MG63 (cell line): Measurements from ENCODE around the gene HDC. TPM values are rescaled to one million over a fixed set of nuclear protein-coding genes. Genes with fewer than 3 reads are reported as not detected.

Experiments
- DNase-seq: peaks from one replicate; pipeline ENCODE4 v3.0.0-alpha.2; 2020
- H3K27me3 ChIP-seq: fragments of 250-450 bp; sonication (Bioruptor Pico); 2 replicates; pipeline ENCODE4 v1.5.1; 2020; ENCODE audit warnings: mild to moderate bottlenecking, moderate library complexity
- H3K36me3 ChIP-seq: fragments of 250-450 bp; sonication (Bioruptor Pico); 2 replicates; pipeline ENCODE4 v1.5.1; 2020; ENCODE audit warnings: mild to moderate bottlenecking, moderate library complexity
- H3K4me3 ChIP-seq: fragments of 250-450 bp; sonication (Bioruptor Pico); 2 replicates; pipeline ENCODE4 v1.5.1; 2020; ENCODE audit warnings: mild to moderate bottlenecking, moderate library complexity
- H3K9me3 ChIP-seq: fragments of 250-450 bp; sonication (Bioruptor Pico); 2 replicates; pipeline ENCODE4 v1.5.1; 2020; ENCODE audit warnings: mild to moderate bottlenecking, moderate library complexity
- total RNA-seq: library from RNA; depleted of rRNA; stranded (reverse); fragments of >200 nt; shearing (Covaris generic); gene quantifications from 2 replicates; pipeline ENCODE4 v1.2.3, GENCODE V29; 2014; ENCODE audit warnings: low replicate concordance; rRNA removed

The HDC gene
- total RNA-seq, 1 experiment from 2014 or later: not detected

DNA sequence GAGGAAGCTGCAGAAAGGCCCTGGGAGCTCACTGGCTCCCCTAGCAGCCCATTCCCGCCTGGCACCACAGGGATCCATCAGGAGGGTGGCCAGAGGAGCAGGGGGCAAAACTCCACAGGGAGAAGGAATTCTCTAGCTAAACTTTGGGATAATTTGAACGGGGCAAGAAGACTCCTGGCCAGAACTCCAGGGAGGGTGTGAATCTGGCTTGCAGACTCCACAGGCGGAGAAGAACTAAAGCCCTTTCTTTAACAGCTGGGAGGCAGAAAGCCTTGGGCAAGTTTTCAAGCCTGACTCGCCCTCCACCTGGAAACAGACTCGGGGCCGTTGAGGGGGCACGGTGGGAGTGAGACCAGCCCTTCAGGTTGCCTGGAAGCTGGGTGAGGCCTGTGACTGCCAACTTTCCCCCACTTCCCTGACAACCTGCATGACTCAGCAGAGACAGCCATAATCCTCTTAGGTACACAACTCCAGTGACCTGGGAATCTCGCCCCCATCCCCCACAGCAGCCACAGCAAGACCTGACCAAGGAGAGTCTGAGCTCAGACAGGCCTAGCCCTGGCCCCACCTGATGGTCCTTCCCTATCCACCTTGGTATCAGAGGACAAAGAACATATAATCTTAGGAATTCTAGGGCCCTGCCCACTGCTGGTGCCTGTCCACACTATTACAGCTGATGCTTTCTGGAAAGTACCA, 54.9 kb downstream of the HDC start:
- H3K4me3 ChIP-seq: no peak overlapping the region
- no peaks in the 10 kb centered on the region for H3K36me3 ChIP-seq
- no peak for DNase-seq
- H3K9me3 ChIP-seq: 0 out of 2 replicates have a peak, but pooled peaks cover 5% of the 10 kb centered on the region
- H3K27me3 ChIP-seq: 0 out of 2 replicates have a peak, but pooled peaks cover 3% of the 10 kb centered on the region

- Histone ChIP-seq H3K9me3 (0 out of 2 replicates have a peak, but pooled peaks cover 5% of the 10 kb centered on the region), H3K27me3 (no peaks in the 10 kb centered on the region), H3K36me3 (no peaks in the 10 kb centered on the region), H3K4me3 (no peak overlapping the region)
- DNase-seq: no peak
These were observed 55.7 kb downstream of the HDC start for GRCh38 chr15:50209809-50210208.

GRCh38 chr15:50206020-50206419, 59.5 kb downstream of the HDC start:
- no peaks in the 10 kb centered on the region; the same call in 1 of the 2 replicates for H3K27me3 ChIP-seq
- DNase-seq: no peak
- no peaks in the 10 kb centered on the region for H3K9me3 ChIP-seq
- no peak overlapping the region for H3K4me3 ChIP-seq
- no peaks in the 10 kb centered on the region for H3K36me3 ChIP-seq

DNA sequence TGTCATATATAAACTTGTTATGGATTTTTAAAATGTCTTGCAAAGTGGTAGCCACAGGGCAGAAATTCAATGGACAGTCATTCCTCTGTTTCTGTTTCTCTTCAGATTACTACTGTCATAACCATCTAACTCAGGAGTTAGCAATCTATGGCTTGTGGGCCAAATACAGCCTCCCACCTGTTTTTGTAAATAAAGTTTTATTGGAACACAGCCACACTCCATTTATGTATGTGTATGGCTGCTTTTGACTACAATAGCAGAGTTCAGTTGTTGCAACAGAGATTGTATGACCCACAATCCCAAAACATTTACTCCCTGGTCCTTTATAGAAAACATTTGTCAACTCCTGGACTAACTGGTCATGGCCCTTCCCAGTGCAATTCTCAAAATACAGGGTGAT, 63.5 kb downstream of the HDC start:
- H3K36me3 ChIP-seq: no peaks in the 10 kb centered on the region
- no peak overlapping the region for H3K4me3 ChIP-seq
- DNase-seq: no peak
- no peaks in the 10 kb centered on the region for H3K9me3 ChIP-seq
- H3K27me3 ChIP-seq: no peaks in the 10 kb centered on the region; the same call in 1 of the 2 replicates

DNA sequence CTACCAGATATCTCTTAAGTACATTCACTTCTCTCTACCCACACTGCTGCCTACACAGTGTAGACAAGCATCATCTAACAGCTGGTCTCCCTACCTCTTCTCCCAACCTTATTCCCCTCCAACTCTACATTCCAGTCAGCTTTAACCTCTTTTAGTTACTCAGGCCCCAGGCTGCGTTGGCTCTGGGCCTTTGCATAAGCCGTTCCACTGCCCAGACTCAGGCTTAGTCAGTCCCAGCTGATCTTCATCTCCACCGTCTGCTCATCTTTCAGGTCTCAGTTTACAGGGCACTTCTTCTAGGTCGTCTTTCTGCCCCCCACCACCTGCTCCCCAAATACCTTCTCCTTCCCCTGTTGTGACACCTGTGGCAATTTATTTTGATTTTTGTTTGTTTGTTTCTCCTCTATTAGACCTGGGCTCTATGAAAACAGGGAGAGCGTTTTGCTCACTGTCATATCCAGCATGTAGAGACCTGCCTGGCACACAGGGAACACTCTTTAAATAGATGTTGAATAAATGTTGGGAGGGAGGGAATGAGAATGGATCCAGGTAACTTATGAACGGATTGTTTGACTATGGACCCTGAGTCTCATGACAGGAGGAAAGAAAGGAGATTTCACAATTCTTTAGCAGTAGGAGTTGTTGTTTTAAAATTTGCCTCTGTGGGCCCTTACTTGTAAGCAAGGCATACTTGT, 72.5 kb downstream of the HDC start:
- H3K9me3 ChIP-seq: no peaks in the 10 kb centered on the region
- H3K36me3 ChIP-seq: no peaks in the 10 kb centered on the region
- DNase-seq: no peak
- peaks cover 5% of the 10 kb centered on the region; the same call in 1 of the 2 replicates for H3K27me3 ChIP-seq
- H3K4me3 ChIP-seq: no peak overlapping the region

DNA sequence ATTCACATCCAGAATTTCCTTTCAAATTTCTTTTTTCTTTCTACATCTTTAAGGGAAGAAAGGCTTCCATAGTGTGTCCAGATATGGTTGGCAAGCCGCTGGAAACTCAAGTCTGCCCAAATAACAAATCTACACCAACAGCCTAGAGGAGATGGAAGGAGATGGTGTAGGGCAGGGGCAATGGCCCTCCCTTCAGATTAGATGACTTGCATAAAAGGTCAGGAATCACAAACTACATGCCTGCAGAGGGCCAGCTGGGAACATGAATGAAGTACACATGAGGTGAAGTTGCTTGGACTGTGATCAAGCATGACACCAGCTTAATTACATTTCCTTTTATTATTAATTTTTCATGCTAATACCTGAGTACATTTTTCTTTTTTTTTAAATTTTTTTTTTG, 73.4 kb downstream of the HDC start:
- H3K36me3 ChIP-seq: no peaks in the 10 kb centered on the region
- no peak for DNase-seq
- H3K27me3 ChIP-seq: peaks cover 5% of the 10 kb centered on the region; the same call in 1 of the 2 replicates

More for the DNA sequence above, 73.4 kb downstream of the HDC start:
- no peak overlapping the region for H3K4me3 ChIP-seq
- no peaks in the 10 kb centered on the region for H3K9me3 ChIP-seq

Other genes starting within 250 kb of the HDC start
- gene ATP8B4, start 146.5 kb downstream of the HDC start, total RNA-seq: not detected in 2 replicates
- gene SLC27A2, start 83.5 kb downstream of the HDC start, total RNA-seq: 0.03 TPM in 1 of 2 replicates, not detected in the other
- gene GABPB1, start 89.5 kb upstream of the HDC start, total RNA-seq: 31.2 and 46.1 TPM in 2 replicates
- gene USP8, start 158.7 kb upstream of the HDC start, total RNA-seq: 48.0 and 81.2 TPM in 2 replicates